GM23338 (cell line): ENCODE data around the gene HLCS.

Experiments
- EZH2 ChIP-seq: fragments of 200-600 bp; sonication (generic); IDR thresholded peaks from one replicate; pipeline ENCODE4 v1.8.0; 2017; ENCODE audit warnings: antibody characterized with exemption, mild to moderate bottlenecking, low read depth; ENCODE audit not compliant: unreplicated experiment
- EZH2phosphoT487 ChIP-seq: fragments of 200-600 bp; sonication (generic); IDR thresholded peaks from one replicate; pipeline ENCODE4 v1.8.1; 2018; ENCODE audit warnings: antibody characterized with exemption; ENCODE audit not compliant: unreplicated experiment
- POLR2AphosphoS5 ChIP-seq: IDR thresholded peaks from 2 replicates; pipeline ENCODE4 v1.6.1; 2016; ENCODE audit warnings: antibody characterized with exemption, low read depth
- STAT1 ChIP-seq: IDR thresholded peaks from one replicate; pipeline ENCODE4 v1.6.1; 2016; ENCODE audit warnings: antibody characterized with exemption; ENCODE audit not compliant: unreplicated experiment
- ZNF114 ChIP-seq: fragments of 250-450 bp; sonication (Bioruptor Pico); IDR thresholded peaks from 2 replicates; pipeline ENCODE4 v1.5.0; 2020; ENCODE audit warnings: mild to moderate bottlenecking, moderate library complexity
- TF ChIP-seq, protein P1 (sequence below), 2 experiments: fragments of 200-600 bp in 1 of 2; sonication (generic) in 1 of 2; conservative IDR thresholded peaks; 2 replicates each; pipeline versions ENCODE4 v1.5.1 to v1.6.1; 2016 to 2017; ENCODE audit warnings: antibody characterized with exemption in 2 of 2, low read depth in 2 of 2, mild to moderate bottlenecking in 2 of 2, moderate library complexity in 1 of 2
- TF ChIP-seq, protein P2 (sequence below): IDR thresholded peaks from one replicate; pipeline ENCODE4 v1.6.1; 2018; ENCODE audit warnings: antibody characterized with exemption; ENCODE audit not compliant: unreplicated experiment

DNA sequence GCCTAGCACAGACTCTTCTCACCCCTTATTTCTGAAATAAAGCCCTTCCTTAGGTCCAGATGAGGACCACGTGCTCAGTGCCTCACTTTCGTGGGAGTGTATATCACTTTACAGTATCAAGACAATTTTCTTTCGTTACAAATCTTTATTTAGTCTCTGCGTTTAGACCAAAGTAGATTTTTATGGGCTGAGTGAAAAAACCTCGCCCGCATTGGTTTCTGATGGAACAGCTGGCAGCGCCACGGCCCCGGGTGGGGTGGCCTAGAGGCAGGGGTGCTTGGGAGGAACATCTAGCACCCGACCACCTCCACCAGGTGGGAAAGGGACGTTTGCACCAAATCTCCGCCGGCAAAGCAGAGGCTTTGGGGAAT is 260.0 kb downstream of the HLCS start:
- TF ChIP-seq, protein P1, sequence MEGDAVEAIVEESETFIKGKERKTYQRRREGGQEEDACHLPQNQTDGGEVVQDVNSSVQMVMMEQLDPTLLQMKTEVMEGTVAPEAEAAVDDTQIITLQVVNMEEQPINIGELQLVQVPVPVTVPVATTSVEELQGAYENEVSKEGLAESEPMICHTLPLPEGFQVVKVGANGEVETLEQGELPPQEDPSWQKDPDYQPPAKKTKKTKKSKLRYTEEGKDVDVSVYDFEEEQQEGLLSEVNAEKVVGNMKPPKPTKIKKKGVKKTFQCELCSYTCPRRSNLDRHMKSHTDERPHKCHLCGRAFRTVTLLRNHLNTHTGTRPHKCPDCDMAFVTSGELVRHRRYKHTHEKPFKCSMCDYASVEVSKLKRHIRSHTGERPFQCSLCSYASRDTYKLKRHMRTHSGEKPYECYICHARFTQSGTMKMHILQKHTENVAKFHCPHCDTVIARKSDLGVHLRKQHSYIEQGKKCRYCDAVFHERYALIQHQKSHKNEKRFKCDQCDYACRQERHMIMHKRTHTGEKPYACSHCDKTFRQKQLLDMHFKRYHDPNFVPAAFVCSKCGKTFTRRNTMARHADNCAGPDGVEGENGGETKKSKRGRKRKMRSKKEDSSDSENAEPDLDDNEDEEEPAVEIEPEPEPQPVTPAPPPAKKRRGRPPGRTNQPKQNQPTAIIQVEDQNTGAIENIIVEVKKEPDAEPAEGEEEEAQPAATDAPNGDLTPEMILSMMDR (conservative IDR thresholded peaks at IDR 0.05; ENCODE audit: low read depth in 2 of 2): no peak
- no peak for TF ChIP-seq STAT1
- TF ChIP-seq, protein P2, sequence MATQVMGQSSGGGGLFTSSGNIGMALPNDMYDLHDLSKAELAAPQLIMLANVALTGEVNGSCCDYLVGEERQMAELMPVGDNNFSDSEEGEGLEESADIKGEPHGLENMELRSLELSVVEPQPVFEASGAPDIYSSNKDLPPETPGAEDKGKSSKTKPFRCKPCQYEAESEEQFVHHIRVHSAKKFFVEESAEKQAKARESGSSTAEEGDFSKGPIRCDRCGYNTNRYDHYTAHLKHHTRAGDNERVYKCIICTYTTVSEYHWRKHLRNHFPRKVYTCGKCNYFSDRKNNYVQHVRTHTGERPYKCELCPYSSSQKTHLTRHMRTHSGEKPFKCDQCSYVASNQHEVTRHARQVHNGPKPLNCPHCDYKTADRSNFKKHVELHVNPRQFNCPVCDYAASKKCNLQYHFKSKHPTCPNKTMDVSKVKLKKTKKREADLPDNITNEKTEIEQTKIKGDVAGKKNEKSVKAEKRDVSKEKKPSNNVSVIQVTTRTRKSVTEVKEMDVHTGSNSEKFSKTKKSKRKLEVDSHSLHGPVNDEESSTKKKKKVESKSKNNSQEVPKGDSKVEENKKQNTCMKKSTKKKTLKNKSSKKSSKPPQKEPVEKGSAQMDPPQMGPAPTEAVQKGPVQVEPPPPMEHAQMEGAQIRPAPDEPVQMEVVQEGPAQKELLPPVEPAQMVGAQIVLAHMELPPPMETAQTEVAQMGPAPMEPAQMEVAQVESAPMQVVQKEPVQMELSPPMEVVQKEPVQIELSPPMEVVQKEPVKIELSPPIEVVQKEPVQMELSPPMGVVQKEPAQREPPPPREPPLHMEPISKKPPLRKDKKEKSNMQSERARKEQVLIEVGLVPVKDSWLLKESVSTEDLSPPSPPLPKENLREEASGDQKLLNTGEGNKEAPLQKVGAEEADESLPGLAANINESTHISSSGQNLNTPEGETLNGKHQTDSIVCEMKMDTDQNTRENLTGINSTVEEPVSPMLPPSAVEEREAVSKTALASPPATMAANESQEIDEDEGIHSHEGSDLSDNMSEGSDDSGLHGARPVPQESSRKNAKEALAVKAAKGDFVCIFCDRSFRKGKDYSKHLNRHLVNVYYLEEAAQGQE: no peak
- no peak for TF ChIP-seq POLR2AphosphoS5
- peak; percentile 83 for TF ChIP-seq EZH2
- no peak for TF ChIP-seq EZH2phosphoT487
- no peak for TF ChIP-seq ZNF114 (CRISPR knock-in tag)
